OCI-LY7 (cell line): Measurements from ENCODE around the gene SLMAP. TPM values are rescaled to one million over a fixed set of nuclear protein-coding genes. Genes with fewer than 3 reads are reported as not detected.

Experiments used
- BruUV-seq: library from RNA; stranded (reverse); fragments of 400-500 nt; replicated peaks from 2 replicates; lab custom pipeline; 2021; lab: Mats Ljungman, UMichigan
- CTCF ChIA-PET: fragments of 300-600 bp; sonication (Branson Sonifier 250); formaldehyde crosslinking; loops from one replicate; lab custom pipeline; 2022; ENCODE audit warnings: antibody characterized with exemption; ENCODE audit not compliant: unreplicated experiment; lab: Charles Lee
- POLR2A ChIA-PET: fragments of 300-600 bp; sonication (Branson Sonifier 250); formaldehyde crosslinking; loops from one replicate; lab custom pipeline; 2022; ENCODE audit warnings: antibody characterized with exemption; lab: Charles Lee
- DNase-seq: peaks from one replicate; pipeline ENCODE4 v3.0.0-alpha.2; 2015; ENCODE audit warnings: low spot score
- H2AFZ ChIP-seq: fragments of 200-600 bp; sonication (generic), shearing (Covaris generic); 2 replicates; pipeline ENCODE4 v1.6.1; 2014; ENCODE audit warnings: mild to moderate bottlenecking, antibody characterized with exemption, low read length, moderate library complexity
- H3K27ac ChIP-seq: fragments of 200-600 bp; sonication (generic); 2 replicates; pipeline ENCODE4 v1.5.1; 2014; ENCODE audit warnings: mixed run types, low read depth, mild to moderate bottlenecking, moderate library complexity, low read length, inconsistent platforms; ENCODE audit not compliant: poor library complexity, severe bottlenecking
- H3K36me3 ChIP-seq: fragments of 200-600 bp; sonication (generic); 2 replicates; pipeline ENCODE4 v1.6.1; 2014; ENCODE audit warnings: mild to moderate bottlenecking, antibody characterized with exemption, low read length, moderate library complexity, mixed read lengths; ENCODE audit not compliant: insufficient read depth
- H3K4me1 ChIP-seq: fragments of 200-600 bp; sonication (generic); 2 replicates; pipeline ENCODE4 v1.5.1; 2014; ENCODE audit warnings: mild to moderate bottlenecking, low read length; ENCODE audit not compliant: insufficient read depth, poor library complexity, severe bottlenecking
- H3K4me2 ChIP-seq: fragments of 200-600 bp; sonication (generic); 2 replicates; pipeline ENCODE4 v1.6.1; 2014; ENCODE audit warnings: mild to moderate bottlenecking, low read length
- H3K4me3 ChIP-seq: fragments of 200-600 bp; sonication (generic); 2 replicates; pipeline ENCODE4 v1.5.1; 2014; ENCODE audit warnings: mild to moderate bottlenecking, low read depth, low read length; ENCODE audit not compliant: poor library complexity, severe bottlenecking
- H3K79me2 ChIP-seq: fragments of 200-600 bp; sonication (generic); 2 replicates; pipeline ENCODE4 v1.6.1; 2016; ENCODE audit warnings: low read depth, mild to moderate bottlenecking, low read length, moderate library complexity, mixed read lengths; ENCODE audit not compliant: insufficient read depth
- H3K9me2 ChIP-seq: fragments of 200-600 bp; sonication (generic); 2 replicates; pipeline ENCODE4 v1.6.1; 2016; ENCODE audit warnings: mild to moderate bottlenecking, low read length, mixed read lengths; ENCODE audit not compliant: insufficient read depth
- H3K9me3 ChIP-seq: fragments of 200-600 bp; sonication (generic); 2 replicates; pipeline ENCODE4 v1.6.1; 2014; ENCODE audit warnings: mild to moderate bottlenecking, mixed run types, low read length, mixed read lengths
- H4K20me1 ChIP-seq: fragments of 200-600 bp; sonication (generic); 2 replicates; pipeline ENCODE4 v1.6.1; 2014; ENCODE audit warnings: mild to moderate bottlenecking, antibody characterized with exemption, low read length, moderate library complexity, mixed read lengths; ENCODE audit not compliant: insufficient read depth
- EZH2phosphoT487 ChIP-seq: fragments of 200-600 bp; sonication (generic); IDR thresholded peaks from 2 replicates; pipeline ENCODE4 v1.6.1; 2018; ENCODE audit warnings: low read depth, borderline replicate concordance, mild to moderate bottlenecking, mixed run types, antibody characterized with exemption, low read length, moderate library complexity, mixed read lengths
- intact Hi-C: fragments of 100-400 bp; cut with micrococcal nuclease; formaldehyde crosslinking; loops from one replicate; pipeline ENCODE4 v1.10.0; 2022; ENCODE audit not compliant: unreplicated experiment
- total RNA-seq, 2 experiments: library from RNA; depleted of rRNA in 1 of 2; stranded (reverse); fragments of >200 nt in 1 of 2; shearing (Covaris generic) in 1 of 2; gene quantifications; 2 replicates each; pipeline ENCODE4 v1.2.3, GENCODE V29; 2014 to 2022
- TF ChIP-seq, protein P1 (sequence below): fragments of 200-600 bp; sonication (generic); conservative IDR thresholded peaks from 2 replicates; pipeline ENCODE4 v1.5.1; 2014; ENCODE audit warnings: mild to moderate bottlenecking, antibody characterized with exemption, low read length, moderate library complexity, mixed read lengths

The SLMAP gene
- total RNA-seq, 2 experiments from 2014 or later: 41.6 to 68.4 TPM

- POLR2A ChIA-PET: interaction anchor here (0.7 kb wide), 1 partner anchor 149 kb away, joined by 3 read pairs; no protein-coding TSS in a partner anchor
- H3K9me2 ChIP-seq: no peaks in the 10 kb centered on the region
- DNase-seq: no peak
- TF ChIP-seq, protein P1, sequence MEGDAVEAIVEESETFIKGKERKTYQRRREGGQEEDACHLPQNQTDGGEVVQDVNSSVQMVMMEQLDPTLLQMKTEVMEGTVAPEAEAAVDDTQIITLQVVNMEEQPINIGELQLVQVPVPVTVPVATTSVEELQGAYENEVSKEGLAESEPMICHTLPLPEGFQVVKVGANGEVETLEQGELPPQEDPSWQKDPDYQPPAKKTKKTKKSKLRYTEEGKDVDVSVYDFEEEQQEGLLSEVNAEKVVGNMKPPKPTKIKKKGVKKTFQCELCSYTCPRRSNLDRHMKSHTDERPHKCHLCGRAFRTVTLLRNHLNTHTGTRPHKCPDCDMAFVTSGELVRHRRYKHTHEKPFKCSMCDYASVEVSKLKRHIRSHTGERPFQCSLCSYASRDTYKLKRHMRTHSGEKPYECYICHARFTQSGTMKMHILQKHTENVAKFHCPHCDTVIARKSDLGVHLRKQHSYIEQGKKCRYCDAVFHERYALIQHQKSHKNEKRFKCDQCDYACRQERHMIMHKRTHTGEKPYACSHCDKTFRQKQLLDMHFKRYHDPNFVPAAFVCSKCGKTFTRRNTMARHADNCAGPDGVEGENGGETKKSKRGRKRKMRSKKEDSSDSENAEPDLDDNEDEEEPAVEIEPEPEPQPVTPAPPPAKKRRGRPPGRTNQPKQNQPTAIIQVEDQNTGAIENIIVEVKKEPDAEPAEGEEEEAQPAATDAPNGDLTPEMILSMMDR: no peak
- no peak for TF ChIP-seq EZH2phosphoT487
- no peak overlapping the region for H2AFZ ChIP-seq
- H4K20me1 ChIP-seq: no peaks in the 10 kb centered on the region
- H3K36me3 ChIP-seq: peaks cover 27% of the 10 kb centered on the region
- no peaks in the 10 kb centered on the region for H3K79me2 ChIP-seq
- H3K9me3 ChIP-seq: no peaks in the 10 kb centered on the region
- CTCF ChIA-PET: no interaction called here
- no peak overlapping the region for H3K27ac ChIP-seq
- no TSS peak for BruUV-seq
- intact Hi-C loops: no loop called here
- no peaks in the 10 kb centered on the region for H3K4me1 ChIP-seq
- no peak overlapping the region for H3K4me3 ChIP-seq
- H3K4me2 ChIP-seq: no peak overlapping the region
These were observed 137.0 kb downstream of the SLMAP start for GRCh38 chr3:57893156-57893555.

DNA sequence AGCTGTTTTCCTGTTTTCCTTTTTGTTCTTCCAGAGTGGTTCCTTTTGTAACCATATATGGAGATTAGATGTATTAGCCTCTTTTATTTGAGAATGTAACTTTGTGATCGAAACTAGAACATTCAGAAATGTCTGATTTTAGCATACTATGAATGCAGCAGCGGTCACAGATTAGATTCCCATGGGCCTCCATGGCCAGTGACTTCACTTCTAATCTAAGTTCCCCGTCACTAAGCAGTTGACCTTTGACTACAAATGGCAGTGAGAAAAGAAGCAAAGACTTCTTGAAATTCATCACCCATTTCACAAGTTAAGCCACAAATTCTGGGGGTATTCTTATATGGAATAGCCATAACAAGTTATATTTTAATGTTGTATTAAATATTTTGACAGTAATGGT, 137.6 kb downstream of the SLMAP start:
- intact Hi-C loops: no loop called here
- BruUV-seq: no TSS peak
- Histone ChIP-seq H4K20me1 (no peaks in the 10 kb centered on the region), H3K79me2 (no peaks in the 10 kb centered on the region), H3K4me1 (no peaks in the 10 kb centered on the region), H3K9me3 (no peaks in the 10 kb centered on the region), H2AFZ (no peak overlapping the region), H3K4me3 (no peak overlapping the region), H3K36me3 (peaks cover 32% of the 10 kb centered on the region), H3K27ac (no peak overlapping the region), H3K9me2 (no peaks in the 10 kb centered on the region), H3K4me2 (no peak overlapping the region)
- POLR2A ChIA-PET: interaction anchor here (0.7 kb wide), 1 partner anchor 150 kb away, joined by 3 read pairs; no protein-coding TSS in a partner anchor
- CTCF ChIA-PET: no interaction called here
- DNase-seq: no peak
- TF ChIP-seq EZH2phosphoT487: no peak
- TF ChIP-seq, protein P1: no peak

DNA sequence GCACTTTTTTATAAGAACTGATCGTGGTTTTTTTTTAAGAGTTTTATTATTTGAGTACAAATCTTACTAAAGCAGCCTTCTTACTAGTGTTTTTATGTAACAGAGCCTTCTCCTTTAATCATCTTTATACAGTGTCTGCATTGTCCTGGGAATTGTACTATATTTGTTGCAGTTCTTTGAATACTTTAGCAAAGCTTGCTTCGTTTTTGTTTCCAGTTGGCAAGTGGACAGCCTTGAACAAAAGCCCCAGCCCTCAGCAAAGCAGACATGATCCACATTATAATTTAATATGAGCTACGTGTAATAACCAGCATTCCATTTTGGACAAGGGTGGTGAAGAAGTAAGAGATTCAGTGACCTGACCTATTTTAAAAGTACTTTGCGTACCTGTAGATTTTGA, 139.9 kb downstream of the SLMAP start:
- H4K20me1 ChIP-seq: no peaks in the 10 kb centered on the region
- H2AFZ ChIP-seq: no peak overlapping the region
- intact Hi-C loops: no loop called here
- ChIA-PET CTCF (no interaction called here), POLR2A (interaction anchor here (0.7 kb wide), 2 partner anchors 12 to 755 kb away, joined by 3 to 5 read pairs; no protein-coding TSS in a partner anchor)
- no peak overlapping the region for H3K4me3 ChIP-seq
- TF ChIP-seq, protein P1: no peak
- TF ChIP-seq EZH2phosphoT487: no peak
- no peaks in the 10 kb centered on the region for H3K9me2 ChIP-seq
- H3K9me3 ChIP-seq: no peaks in the 10 kb centered on the region
- no TSS peak for BruUV-seq
- H3K79me2 ChIP-seq: no peaks in the 10 kb centered on the region
- H3K4me2 ChIP-seq: no peak overlapping the region
- H3K36me3 ChIP-seq: peaks cover 45% of the 10 kb centered on the region
- no peaks in the 10 kb centered on the region for H3K4me1 ChIP-seq
- no peak overlapping the region for H3K27ac ChIP-seq
- no peak for DNase-seq
